Effector memory CD8-positive, alpha-beta T cell (primary cell): ENCODE measurements around the gene SARNP.
A peak's percentile ranks its signal among the peaks of the same experiment; 100 is the strongest.

Source experiments
- ATAC-seq: fragments of 150-1000 bp; cut with Tn5 transposase; replicated peaks from 2 replicates; pipeline ENCODE4 v1.10.0; 2021; ENCODE audit warnings: mild to moderate bottlenecking, moderate library complexity
- DNase-seq, 3 experiments: peaks; one replicate each; pipeline ENCODE4 v3.0.0; 2021
- H3K27ac Mint-ChIP-seq, 2 donors: one replicate each; pipeline ENCODE4 v1.8.0; 2022; ENCODE audit warnings: mild to moderate bottlenecking in 2 of 2, mixed read lengths in 2 of 2, moderate library complexity in 2 of 2
- H3K27me3 Mint-ChIP-seq, 2 donors: one replicate each; pipeline ENCODE4 v1.8.0; 2022; ENCODE audit warnings: mixed read lengths in 2 of 2
- H3K36me3 Mint-ChIP-seq: one replicate; pipeline ENCODE4 v1.8.0; 2022; ENCODE audit warnings: mild to moderate bottlenecking, moderate library complexity, mixed read lengths; ENCODE audit not compliant: insufficient read depth
- H3K4me1 Mint-ChIP-seq, 2 donors: one replicate each; pipeline ENCODE4 v1.8.0; 2022; ENCODE audit warnings: low read depth in 2 of 2, mixed read lengths in 2 of 2
- H3K4me3 Mint-ChIP-seq, 2 donors: one replicate each; pipeline ENCODE4 v1.8.0; 2022; ENCODE audit warnings: mild to moderate bottlenecking in 2 of 2, mixed read lengths in 2 of 2, moderate library complexity in 2 of 2
- H3K9me3 Mint-ChIP-seq, 2 donors: one replicate each; pipeline ENCODE4 v1.8.0; 2022; ENCODE audit warnings: mixed read lengths in 2 of 2

The SARNP gene

DNA sequence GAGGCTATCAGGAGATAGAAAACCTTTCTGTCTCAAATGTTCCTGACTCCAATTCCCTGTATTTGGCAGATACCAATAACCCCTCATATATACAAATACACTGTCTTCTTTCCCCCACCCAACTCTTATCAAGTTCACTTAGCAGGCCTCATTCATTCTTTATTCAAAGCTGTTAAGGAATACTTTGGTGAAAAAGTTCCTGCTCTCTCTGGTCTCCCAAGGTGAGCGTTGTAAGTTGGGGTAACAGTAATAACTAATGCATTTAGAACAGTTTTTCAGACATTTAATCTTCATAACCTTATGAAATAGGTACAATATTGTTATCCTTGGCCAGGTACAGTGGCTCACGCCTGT lies 78.5 kb downstream of the SARNP start:
- H3K27ac Mint-ChIP-seq: no peak overlapping the region
- peak overlapping the region; percentile 78 to 84 for H3K4me3 Mint-ChIP-seq
- ATAC-seq (no peak), DNase-seq (no peak)
- H3K36me3 Mint-ChIP-seq: peaks cover 8% of the 10 kb centered on the region
- peaks cover 18 to 39% of the 10 kb centered on the region in 2 donors for H3K4me1 Mint-ChIP-seq
- no peaks in the 10 kb centered on the region for H3K9me3 Mint-ChIP-seq
- H3K27me3 Mint-ChIP-seq: no peaks in the 10 kb centered on the region

DNA sequence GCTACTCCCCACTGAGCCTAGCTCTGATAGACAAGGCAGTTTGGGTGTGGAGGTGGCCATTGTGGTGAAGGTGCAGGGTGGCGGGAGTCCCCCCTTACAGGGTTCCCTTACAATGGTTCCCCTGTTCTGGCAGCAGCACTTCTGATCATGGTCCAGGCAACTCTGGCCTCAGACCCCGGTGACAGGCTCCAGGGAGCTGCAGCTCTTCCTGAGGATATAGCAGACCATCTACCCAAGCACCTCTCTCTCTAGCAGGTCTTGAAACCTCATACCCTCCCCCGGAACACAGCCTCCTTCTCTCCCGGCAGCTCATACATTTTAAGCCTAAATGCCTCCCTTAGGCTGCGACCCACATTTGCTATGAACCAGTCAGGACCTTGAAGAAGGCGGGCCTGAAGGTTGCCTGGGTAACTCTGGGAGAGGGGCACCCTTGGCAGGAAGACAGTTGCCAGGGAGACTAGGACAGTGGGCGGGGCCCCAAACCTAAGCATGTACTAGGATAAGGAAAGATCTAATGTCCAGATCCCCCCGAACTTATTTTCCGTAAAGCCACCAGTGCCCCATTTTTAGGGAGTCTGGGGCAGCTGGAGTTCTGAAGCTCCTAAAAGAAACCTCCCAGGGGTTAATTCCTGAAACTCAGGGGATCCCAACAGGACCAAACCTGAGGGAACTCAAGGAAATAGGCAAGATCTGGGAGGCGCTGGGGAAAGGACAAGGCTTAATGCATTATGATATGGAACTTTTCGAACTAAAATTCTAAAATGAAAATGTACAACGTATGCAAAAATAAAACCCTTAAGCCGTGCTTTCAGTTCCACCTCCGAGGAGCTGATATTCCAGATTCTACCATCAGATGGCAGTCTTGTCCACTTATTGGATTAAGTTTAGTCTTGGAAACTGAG lies 79.2 kb downstream of the SARNP start:
- ATAC-seq (peak; percentile 66), DNase-seq (peak; percentile 89 to 92 (median 90))
- H3K36me3 Mint-ChIP-seq: peaks cover 8% of the 10 kb centered on the region
- peak overlapping the region; percentile 44 to 82 for H3K27ac Mint-ChIP-seq
- H3K4me1 Mint-ChIP-seq: peaks cover 17 to 34% of the 10 kb centered on the region in 2 donors
- no peaks in the 10 kb centered on the region for H3K9me3 Mint-ChIP-seq
- H3K27me3 Mint-ChIP-seq: no peaks in the 10 kb centered on the region
- H3K4me3 Mint-ChIP-seq: peak overlapping the region; percentile 78 to 84

DNA sequence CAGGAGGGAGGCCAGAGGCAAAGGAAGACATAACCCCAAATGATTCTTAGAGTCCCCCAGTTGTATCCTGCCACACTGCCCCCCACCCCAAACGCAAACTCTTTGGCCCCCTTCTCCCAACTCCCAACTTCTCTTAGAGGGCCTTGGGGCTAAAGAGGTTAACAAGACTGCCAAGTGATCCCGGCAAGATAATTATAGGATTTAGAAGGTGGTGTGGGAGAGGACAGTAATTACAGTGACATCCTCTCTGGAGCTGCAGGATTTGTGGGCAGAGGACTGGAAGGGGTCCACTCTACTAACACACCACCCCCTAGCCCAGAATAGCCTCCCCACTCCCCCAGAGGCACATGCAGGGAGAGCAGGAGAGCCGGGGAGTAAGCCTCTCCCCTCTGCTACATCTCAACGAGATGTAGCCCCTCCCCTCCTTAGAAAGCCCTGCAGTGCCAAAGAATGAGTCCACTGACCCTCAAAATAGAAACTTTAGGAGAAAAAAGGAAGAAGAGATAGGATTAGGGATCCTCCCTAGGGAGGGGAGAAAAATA lies 79.9 kb downstream of the SARNP start:
- ATAC-seq: no peak
- Mint-ChIP-seq H3K4me3 (peak overlapping the region; percentile 78 to 84), H3K36me3 (peaks cover 8% of the 10 kb centered on the region), H3K27me3 (no peaks in the 10 kb centered on the region), H3K27ac (peak overlapping the region; percentile 44 to 82), H3K9me3 (no peaks in the 10 kb centered on the region), H3K4me1 (peaks cover 17 to 32% of the 10 kb centered on the region in 2 donors)
- DNase-seq: no peak

DNA sequence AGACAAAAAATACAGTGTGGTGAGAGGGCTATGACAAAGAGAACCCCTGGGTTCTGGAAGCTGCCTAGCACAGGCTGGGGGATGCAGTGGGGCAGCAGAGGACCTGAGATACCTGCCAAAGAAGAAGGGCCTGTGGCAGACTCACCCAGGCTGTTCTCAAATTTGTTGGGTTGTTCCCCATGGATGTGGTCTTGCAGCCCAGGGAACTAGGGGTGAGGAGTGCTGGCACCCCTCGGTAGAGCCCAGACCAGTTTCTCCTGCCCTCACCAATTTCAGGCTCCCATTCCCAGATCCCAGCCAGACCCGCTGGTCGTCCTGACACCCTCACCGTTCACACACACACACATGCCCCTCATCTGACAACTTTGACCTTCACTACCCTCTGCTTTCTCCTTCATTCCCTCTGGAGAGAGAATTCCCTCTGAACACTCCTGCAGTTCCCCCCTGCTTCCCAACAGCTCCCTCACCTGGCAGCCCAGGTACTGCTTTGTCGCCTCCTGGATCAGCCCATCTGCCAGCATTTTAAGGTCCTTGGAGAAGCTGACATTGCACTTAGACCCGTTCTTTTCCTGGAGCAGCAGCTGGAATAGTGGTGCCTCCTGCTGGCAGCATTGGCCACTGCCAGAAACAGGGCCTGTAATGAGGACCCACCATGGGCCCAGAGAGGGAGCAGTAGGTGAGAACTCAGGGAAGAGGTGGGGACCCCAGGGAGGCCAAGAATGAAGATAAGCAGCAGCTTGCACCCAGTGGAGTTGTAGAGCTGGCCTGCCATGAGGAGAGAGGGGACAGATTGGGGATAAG lies 80.5 kb downstream of the SARNP start:
- peaks cover 17 to 29% of the 10 kb centered on the region in 2 donors for H3K4me1 Mint-ChIP-seq
- H3K9me3 Mint-ChIP-seq: no peaks in the 10 kb centered on the region
- peak overlapping the region; percentile 54 to 78 for H3K4me3 Mint-ChIP-seq
- H3K36me3 Mint-ChIP-seq: peaks cover 5% of the 10 kb centered on the region
- ATAC-seq: peak; percentile 38
- H3K27ac Mint-ChIP-seq: peak overlapping the region; percentile 44 to 82
- DNase-seq: peak; percentile 27 to 50 (median 33)
- H3K27me3 Mint-ChIP-seq: no peaks in the 10 kb centered on the region

DNA sequence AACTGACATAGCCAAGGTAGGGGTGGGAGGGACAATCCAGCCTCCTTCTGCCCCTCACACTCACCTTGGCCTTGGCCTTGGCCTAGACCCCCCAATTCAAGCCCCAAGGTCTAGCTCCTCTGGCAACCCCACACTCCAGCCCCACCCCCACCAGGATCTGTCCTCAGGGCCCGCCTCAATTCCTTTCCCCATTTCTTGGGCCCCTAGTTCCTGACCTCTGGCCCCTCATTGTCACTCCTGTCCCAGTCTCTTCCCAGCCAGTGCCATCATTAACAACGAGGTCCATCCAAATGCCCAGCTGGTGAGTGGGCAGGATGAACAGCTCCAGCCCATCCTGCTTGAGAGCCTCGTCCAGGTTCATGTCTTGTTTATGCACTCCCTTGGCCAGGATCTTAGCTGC lies 81.4 kb downstream of the SARNP start:
- H3K4me1 Mint-ChIP-seq: peaks cover 17 to 27% of the 10 kb centered on the region in 2 donors
- no peak overlapping the region for H3K27ac Mint-ChIP-seq
- no peak for ATAC-seq
- no peak overlapping the region for H3K4me3 Mint-ChIP-seq
- no peaks in the 10 kb centered on the region for H3K9me3 Mint-ChIP-seq
- peaks cover 5% of the 10 kb centered on the region for H3K36me3 Mint-ChIP-seq
- H3K27me3 Mint-ChIP-seq: no peaks in the 10 kb centered on the region
- DNase-seq: no peak

DNA sequence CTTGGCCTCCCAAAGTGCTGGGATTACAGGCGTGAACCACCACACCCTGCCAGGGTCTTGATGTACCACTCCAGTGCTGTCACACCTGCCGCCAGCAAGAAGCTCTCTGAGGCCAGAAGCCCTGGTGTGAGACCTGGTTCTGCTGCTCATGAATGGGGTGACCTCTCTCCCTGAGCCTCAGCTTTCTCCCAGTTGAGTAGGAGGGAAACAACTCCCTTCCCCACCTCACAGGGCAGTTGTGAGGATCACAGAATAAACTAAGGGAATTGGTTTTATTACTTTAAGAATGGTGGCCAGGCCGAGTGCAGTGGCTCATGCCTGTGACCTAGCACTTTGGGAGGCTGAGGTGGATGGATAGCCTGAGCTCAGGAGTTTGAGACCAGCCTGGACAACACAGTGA lies 82.9 kb downstream of the SARNP start:
- ATAC-seq: no peak
- Mint-ChIP-seq H3K4me3 (no peak overlapping the region), H3K27me3 (no peaks in the 10 kb centered on the region), H3K9me3 (no peaks in the 10 kb centered on the region), H3K36me3 (peaks cover 8% of the 10 kb centered on the region), H3K4me1 (peaks cover 32 to 41% of the 10 kb centered on the region in 2 donors), H3K27ac (peak overlapping the region in 1 of 2 donors; percentile 41)
- DNase-seq: no peak

DNA sequence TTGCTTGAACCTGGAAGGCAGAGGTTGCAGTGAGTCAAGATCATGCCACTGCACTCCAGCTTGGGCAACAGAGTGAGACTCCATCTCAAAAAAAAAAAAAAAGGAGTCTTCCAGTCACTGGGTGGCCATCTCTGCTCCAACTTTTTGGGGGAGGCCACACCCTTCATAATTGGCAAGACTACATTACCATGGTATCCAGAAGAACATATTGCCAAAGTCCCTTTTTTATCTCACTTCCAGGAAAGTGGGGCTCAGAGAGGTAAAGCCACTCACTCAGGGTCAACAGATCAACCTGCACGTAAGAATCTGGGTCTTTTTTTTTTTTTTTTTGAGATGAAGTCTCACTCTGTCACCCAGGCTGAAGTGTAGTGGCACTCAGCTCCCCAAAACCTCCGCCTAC lies 83.7 kb downstream of the SARNP start:
- no peak overlapping the region for H3K27ac Mint-ChIP-seq
- no peaks in the 10 kb centered on the region for H3K9me3 Mint-ChIP-seq
- peaks cover 14% of the 10 kb centered on the region for H3K36me3 Mint-ChIP-seq
- no peak overlapping the region for H3K4me3 Mint-ChIP-seq
- H3K4me1 Mint-ChIP-seq: peaks cover 34 to 43% of the 10 kb centered on the region in 2 donors
- DNase-seq (no peak), ATAC-seq (no peak)
- no peaks in the 10 kb centered on the region for H3K27me3 Mint-ChIP-seq

DNA sequence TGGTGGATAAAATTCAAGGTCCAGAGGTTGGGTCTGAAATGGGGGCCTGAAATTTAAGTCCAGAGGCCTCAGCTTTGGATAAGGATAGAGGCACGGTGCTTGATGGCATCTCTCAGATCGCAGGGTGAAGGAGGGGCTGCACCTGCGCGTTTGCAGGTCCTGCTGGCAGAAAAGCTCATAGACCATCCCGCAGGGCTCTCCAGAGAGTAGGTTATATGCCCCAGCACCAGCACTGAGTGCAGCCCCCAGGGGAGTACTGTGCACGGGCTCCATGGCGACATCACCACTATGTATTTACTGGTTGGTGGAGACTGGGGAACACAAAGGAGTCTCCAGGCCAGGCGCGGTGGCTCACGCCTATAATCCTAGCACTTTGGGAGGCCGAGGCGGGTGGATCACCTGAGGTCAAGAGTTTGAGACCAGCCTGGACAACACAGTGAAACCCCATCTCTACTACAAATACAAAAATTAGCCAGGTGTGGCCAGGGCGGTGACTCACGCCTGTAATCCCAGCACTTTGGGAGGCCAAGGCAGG lies 84.4 kb downstream of the SARNP start:
- ATAC-seq: no peak
- Mint-ChIP-seq H3K27ac (peak overlapping the region in 1 of 2 donors; percentile 72), H3K27me3 (no peaks in the 10 kb centered on the region), H3K9me3 (no peaks in the 10 kb centered on the region), H3K4me1 (peaks cover 30 to 37% of the 10 kb centered on the region in 2 donors), H3K36me3 (peaks cover 10% of the 10 kb centered on the region), H3K4me3 (no peak overlapping the region)
- no peak for DNase-seq

DNA sequence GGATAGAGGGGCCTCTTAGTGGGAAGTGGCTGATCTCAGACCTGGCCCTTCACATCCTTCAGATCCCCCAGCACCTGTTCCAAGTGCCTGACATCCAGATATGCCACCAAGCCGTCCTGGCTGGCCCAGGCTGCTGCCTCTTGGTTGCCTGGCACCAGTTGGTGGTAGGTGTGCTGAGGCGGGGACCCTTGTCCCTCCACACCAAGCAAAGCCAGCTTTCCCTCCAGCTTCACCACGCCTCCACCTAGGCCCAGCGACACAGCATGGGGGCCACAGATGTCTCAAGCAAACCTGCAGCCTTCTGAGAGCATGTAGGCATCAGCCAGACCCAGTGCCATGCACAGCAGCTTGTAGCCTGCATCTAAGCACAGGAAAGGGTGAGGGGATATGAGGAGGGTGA lies 85.2 kb downstream of the SARNP start:
- peaks cover 29 to 37% of the 10 kb centered on the region in 2 donors for H3K4me1 Mint-ChIP-seq
- H3K4me3 Mint-ChIP-seq: no peak overlapping the region
- no peak for DNase-seq
- no peak for ATAC-seq
- no peaks in the 10 kb centered on the region for H3K27me3 Mint-ChIP-seq
- H3K36me3 Mint-ChIP-seq: peaks cover 9% of the 10 kb centered on the region
- peak overlapping the region; percentile 6 to 72 for H3K27ac Mint-ChIP-seq
- H3K9me3 Mint-ChIP-seq: no peaks in the 10 kb centered on the region

DNA sequence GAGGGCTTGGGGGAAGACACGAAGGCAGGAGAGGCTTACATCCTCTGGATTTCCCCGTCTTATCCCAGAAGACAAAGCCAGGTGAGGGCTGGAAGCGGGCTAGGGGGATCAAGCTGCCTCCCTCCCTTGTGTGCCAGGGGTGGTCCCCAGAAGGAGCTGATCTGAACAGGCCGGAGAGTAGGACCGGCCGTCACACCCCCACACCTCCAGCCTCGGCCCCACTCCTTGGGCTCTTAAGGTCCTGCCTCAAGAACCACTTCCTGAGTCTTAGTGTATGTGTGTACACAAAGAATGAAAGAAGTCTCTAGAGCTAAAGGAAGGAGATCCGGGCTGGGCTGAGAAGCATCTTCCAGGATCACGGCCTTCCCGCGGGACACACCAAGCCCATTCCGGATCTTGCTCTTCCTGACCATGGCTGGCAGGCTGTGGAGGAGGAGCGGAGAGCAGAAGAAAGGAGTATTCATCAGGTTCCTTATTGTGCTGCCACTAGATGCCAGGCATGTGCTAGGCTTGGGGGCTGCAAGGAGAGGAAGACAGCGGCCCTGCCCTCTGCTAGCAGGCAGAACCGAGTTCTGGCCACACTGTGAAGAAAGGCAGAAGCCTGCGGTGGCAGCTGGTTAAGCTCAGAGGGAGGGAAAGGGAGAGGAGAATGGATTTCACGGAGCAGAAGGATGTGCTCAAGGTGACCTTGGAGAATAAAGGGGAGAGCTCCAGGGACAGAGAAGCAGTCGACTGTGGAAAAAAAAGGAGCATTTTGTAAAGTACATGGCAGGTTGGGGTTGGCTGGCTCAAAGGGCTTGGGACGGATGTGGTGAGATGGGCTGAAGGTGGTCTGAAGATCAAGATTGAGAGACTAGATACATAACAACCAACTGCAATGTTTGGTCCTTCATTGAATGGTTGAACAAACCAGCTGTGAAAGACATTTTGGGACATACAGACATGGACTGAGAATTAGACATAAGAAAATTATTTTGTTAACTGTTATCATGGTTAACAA lies 87.4 kb downstream of the SARNP start:
- peaks cover 24% of the 10 kb centered on the region for H3K36me3 Mint-ChIP-seq
- ATAC-seq (peak; percentile 56), DNase-seq (peak in 1 of 3 experiments; percentile 28)
- H3K27ac Mint-ChIP-seq: peak overlapping the region; percentile 82 to 92
- no peaks in the 10 kb centered on the region for H3K9me3 Mint-ChIP-seq
- H3K4me1 Mint-ChIP-seq: peaks cover 35 to 40% of the 10 kb centered on the region in 2 donors
- no peaks in the 10 kb centered on the region for H3K27me3 Mint-ChIP-seq
- H3K4me3 Mint-ChIP-seq: peak overlapping the region; percentile 88 to 90

DNA sequence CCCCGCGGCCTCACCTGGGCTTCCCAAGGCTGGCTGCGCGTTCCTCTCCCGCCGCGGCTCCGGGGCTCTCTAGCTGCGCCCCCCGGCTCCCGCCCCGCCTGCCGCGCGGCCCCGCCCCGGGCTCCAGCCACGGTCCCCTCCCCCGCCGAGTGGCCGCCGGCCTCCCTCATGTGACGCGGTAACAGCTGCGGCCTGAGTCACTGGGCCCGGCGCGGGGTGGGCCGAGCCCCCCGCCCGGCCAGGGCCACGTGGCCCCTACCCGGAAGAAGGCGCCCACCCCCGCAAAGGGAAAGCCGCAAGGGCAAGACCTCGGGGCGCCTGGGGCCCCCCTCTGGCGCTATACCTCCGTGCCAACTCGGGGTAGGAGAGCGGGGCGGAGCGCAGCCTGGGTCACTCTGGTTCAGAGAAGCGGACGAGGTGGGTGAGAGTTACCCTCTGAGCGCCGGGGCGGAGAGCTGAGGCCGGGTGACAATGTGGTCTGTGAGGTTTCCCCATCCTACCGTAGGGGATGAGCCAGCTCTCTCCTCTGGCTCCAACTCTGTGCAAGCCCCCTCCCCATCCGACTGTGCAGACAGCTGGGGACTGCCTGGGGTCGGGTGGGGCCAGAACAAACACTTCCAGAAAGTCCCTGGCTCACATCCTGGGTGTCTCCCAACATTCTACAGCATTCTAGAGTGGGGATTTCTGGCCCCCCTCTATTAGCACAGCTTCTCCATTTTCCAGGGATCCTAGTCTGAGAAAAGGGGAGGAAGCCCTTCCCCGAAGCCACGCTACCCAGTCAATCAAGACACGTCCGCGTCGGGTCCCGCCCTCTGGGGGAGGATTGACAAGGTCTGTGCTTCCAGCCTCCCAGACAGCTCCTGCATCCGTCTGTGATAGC lies 88.3 kb downstream of the SARNP start, which contains the start of gene CD63:
Gene CD63, minus strand, starts transcription at position 71 of the 880 bp plus-strand sequence. CDS start 668 bp downstream, outside the sequence.
- peaks cover 39 to 45% of the 10 kb centered on the region in 2 donors for H3K4me1 Mint-ChIP-seq

More for the DNA sequence above, 88.3 kb downstream of the SARNP start, which contains the start of gene CD63:
- ATAC-seq (peak; percentile 73), DNase-seq (peak; percentile 39 to 43 (median 39))
- H3K27me3 Mint-ChIP-seq: no peaks in the 10 kb centered on the region
- H3K36me3 Mint-ChIP-seq: peaks cover 24% of the 10 kb centered on the region
- H3K9me3 Mint-ChIP-seq: no peaks in the 10 kb centered on the region
- H3K4me3 Mint-ChIP-seq: peak within 1 kb of the TSS; percentile 88 to 90
- peak within 1 kb of the TSS; percentile 84 to 96 for H3K27ac Mint-ChIP-seq
